ENCODE measurements around the gene ADPRM. TPM values are rescaled to one million over a fixed set of nuclear protein-coding genes. Genes with fewer than 3 reads are reported as not detected.

The ADPRM gene
- total RNA-seq, 4 donors from 2014 or later = 8.8 to 22.4 (median 10.6) TPM

DNA sequence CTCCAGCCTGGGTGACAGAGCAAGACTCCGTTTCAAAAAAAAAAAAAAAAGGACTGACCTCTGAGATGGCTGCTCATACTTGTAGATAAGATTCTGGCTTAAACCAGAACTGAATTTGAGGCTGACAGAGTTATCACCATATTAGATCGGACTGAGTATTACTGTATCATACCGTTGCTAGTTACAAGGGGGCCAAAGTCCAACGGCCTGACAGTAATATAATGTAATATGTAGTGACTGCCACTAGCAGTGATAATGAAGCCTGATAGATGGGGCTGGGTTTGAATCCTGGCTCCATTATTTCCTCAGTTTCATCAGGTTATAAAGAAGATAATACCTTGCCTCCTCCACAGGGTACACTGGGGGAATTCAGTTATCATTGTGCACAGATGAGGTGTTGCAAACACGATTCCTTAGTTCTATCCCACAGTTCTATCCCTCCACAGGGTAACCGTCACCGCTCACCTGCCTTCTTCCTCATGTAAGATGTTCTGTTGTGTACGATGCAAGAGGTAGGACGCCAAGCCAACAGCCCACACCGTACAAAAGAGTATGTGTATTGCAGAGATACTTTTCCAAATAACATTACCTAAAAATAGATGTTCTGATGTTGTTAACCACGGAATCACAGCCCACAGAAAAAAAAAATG, 27.3 kb downstream of the ADPRM start:
- no peaks in the 10 kb centered on the region for H3K9me3 ChIP-seq
- TF ChIP-seq POLR2A (IDR thresholded peaks at IDR 0.05) (no peak), POLR2AphosphoS5 (IDR thresholded peaks at IDR 0.05) (no peak), EP300 (IDR thresholded peaks at IDR 0.05) (no peak)
- TF ChIP-seq, protein P1, sequence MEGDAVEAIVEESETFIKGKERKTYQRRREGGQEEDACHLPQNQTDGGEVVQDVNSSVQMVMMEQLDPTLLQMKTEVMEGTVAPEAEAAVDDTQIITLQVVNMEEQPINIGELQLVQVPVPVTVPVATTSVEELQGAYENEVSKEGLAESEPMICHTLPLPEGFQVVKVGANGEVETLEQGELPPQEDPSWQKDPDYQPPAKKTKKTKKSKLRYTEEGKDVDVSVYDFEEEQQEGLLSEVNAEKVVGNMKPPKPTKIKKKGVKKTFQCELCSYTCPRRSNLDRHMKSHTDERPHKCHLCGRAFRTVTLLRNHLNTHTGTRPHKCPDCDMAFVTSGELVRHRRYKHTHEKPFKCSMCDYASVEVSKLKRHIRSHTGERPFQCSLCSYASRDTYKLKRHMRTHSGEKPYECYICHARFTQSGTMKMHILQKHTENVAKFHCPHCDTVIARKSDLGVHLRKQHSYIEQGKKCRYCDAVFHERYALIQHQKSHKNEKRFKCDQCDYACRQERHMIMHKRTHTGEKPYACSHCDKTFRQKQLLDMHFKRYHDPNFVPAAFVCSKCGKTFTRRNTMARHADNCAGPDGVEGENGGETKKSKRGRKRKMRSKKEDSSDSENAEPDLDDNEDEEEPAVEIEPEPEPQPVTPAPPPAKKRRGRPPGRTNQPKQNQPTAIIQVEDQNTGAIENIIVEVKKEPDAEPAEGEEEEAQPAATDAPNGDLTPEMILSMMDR (IDR thresholded peaks at IDR 0.05) = no peak
- H3K27ac ChIP-seq = no peak overlapping the region
- H3K4me1 ChIP-seq = no peaks in the 10 kb centered on the region
- no peaks in the 10 kb centered on the region for H3K27me3 ChIP-seq
- no peak for DNase-seq (ENCODE audit: low spot score in 2 of 2)
- no peak overlapping the region for H3K4me3 ChIP-seq
- WGBS = 86% methylated on average over 11 of the region's 11 CpGs
- peaks cover 36% of the 10 kb centered on the region for H3K36me3 ChIP-seq

DNA sequence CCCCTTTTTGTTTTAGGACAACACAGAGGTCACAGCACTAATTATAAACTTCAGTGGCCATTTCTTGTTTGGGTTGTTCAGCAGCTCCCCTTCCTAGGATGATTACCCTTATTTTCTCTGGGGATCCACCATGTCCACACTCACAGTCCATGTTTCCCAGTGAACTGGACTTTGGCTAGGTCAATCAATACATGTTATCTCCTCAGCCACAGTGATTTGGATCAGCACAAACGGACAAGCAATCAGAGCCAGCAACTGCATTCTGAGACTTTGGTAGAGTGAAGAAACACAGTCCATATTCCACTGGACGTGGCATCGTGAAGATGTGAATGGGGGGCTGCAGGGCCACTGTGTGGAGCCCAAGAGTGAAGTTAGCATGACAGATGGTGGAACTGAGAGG, 27.9 kb downstream of the ADPRM start:
- H3K9me3 ChIP-seq = no peaks in the 10 kb centered on the region
- no peak for DNase-seq (ENCODE audit: low spot score in 2 of 2)
- H3K27ac ChIP-seq = no peak overlapping the region
- H3K4me1 ChIP-seq = peaks cover under 1% of the 10 kb centered on the region
- H3K4me3 ChIP-seq = no peak overlapping the region
- TF ChIP-seq, protein P1 (IDR thresholded peaks at IDR 0.05) = no peak
- no peak for TF ChIP-seq EP300 (IDR thresholded peaks at IDR 0.05)
- no peak for TF ChIP-seq POLR2A (IDR thresholded peaks at IDR 0.05)
- TF ChIP-seq POLR2AphosphoS5 (IDR thresholded peaks at IDR 0.05) = no peak
- H3K27me3 ChIP-seq = no peaks in the 10 kb centered on the region
- WGBS = 87% methylated on average over 3 of the region's 3 CpGs
- H3K36me3 ChIP-seq = peaks cover 30% of the 10 kb centered on the region

DNA sequence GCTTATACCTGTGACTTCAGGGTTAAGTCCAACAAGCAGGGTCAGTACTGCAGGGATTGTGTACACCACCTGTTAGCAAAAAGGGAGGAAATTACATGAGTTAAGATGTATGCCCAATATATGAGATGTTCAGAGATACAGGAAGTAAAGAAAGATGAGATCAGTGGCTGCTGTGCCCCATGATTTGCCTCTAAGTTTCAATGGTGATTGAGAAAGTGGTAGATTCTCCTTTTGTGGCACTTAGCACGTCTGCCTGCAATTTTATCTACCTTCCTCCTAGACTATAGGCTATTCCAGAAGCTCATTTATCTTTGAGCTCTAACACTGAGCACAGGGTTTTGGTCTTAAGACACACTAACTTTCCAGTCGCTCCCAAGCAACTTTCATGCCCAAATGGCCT, 28.8 kb downstream of the ADPRM start:
- peaks cover 28% of the 10 kb centered on the region for H3K36me3 ChIP-seq
- H3K4me1 ChIP-seq = peaks cover 9% of the 10 kb centered on the region
- TF ChIP-seq POLR2A (IDR thresholded peaks at IDR 0.05) (no peak), POLR2AphosphoS5 (IDR thresholded peaks at IDR 0.05) (no peak), EP300 (IDR thresholded peaks at IDR 0.05) (no peak)
- TF ChIP-seq, protein P1 (IDR thresholded peaks at IDR 0.05) = no peak
- H3K27me3 ChIP-seq = no peaks in the 10 kb centered on the region
- no peak overlapping the region for H3K4me3 ChIP-seq
- H3K27ac ChIP-seq = no peak overlapping the region
- WGBS = 69% methylated on average over 2 of the region's 2 CpGs
- no peaks in the 10 kb centered on the region for H3K9me3 ChIP-seq
- no peak for DNase-seq (ENCODE audit: low spot score in 2 of 2)

DNA sequence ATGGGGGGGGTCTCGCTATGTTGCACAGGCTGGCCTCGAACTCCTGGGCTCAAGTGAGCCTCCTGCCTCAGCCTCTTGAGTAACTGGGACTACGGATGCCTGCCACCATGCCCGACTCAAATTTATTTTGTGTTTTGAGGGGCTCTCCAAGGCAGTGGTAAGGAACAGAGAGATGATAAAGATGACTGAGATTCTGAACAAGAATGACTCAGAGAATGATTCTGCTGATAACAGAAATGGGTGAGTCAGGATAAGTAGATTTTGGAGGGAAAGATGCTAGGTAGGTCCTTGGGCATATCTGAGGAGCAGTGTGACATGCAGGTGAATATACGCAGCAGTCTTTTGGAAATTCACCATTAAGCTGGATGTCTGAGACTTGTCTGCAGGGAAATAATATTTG, 29.8 kb downstream of the ADPRM start:
- H3K27ac ChIP-seq = no peak overlapping the region
- no peak overlapping the region for H3K4me3 ChIP-seq
- peaks cover 13% of the 10 kb centered on the region for H3K4me1 ChIP-seq
- no peak for DNase-seq (ENCODE audit: low spot score in 2 of 2)
- 74% methylated on average over 5 of the region's 5 CpGs for WGBS
- no peaks in the 10 kb centered on the region for H3K27me3 ChIP-seq
- peaks cover 28% of the 10 kb centered on the region for H3K36me3 ChIP-seq
- TF ChIP-seq POLR2A (IDR thresholded peaks at IDR 0.05) = no peak
- TF ChIP-seq EP300 (IDR thresholded peaks at IDR 0.05) = no peak
- TF ChIP-seq, protein P1 (IDR thresholded peaks at IDR 0.05) = no peak
- H3K9me3 ChIP-seq = no peaks in the 10 kb centered on the region

DNA sequence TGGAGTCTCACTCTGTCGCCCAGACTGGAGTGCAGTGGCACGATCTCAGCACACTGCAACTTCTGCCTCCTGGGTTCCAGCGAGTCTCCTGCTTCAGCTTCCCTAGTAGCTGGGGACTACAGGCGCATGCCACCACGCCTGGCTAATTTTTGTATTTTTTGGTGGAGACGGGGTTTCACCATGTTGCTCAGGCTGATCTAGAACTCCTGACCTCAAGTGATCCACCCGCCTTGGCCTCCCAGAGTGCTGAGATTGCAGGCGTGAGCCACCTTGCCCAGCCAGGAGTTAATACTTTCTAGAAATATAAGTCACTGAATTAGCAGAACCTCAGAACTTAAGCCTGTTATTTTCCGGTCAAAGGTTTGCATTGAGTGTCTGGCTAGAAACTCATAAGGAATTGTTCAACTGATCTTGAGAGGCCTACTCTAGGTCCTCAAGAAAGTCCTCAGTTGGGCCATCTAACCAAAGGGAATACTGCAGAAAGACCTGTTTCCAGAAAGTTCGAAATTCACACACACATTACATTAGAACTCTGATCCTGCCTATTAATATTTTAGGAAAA, 31.0 kb downstream of the ADPRM start:
- 93% methylated on average over 10 of the region's 10 CpGs for WGBS
- Histone ChIP-seq H3K9me3 (no peaks in the 10 kb centered on the region), H3K4me1 (peaks cover 13% of the 10 kb centered on the region), H3K27ac (no peak overlapping the region), H3K36me3 (peaks cover 22% of the 10 kb centered on the region), H3K27me3 (no peaks in the 10 kb centered on the region), H3K4me3 (no peak overlapping the region)
- DNase-seq (ENCODE audit: low spot score in 2 of 2) = no peak
- TF ChIP-seq POLR2AphosphoS5 (IDR thresholded peaks at IDR 0.05) = no peak
- no peak for TF ChIP-seq EP300 (IDR thresholded peaks at IDR 0.05)
- no peak for TF ChIP-seq POLR2A (IDR thresholded peaks at IDR 0.05)
